NCI-H2171 treated with DMSO at 0.1 percent for 48 hours (cell line): ENCODE measurements around the gene SIK2.
"Not testable (repeated sequence)": the region's sequence is repeated elsewhere in the genome, so short reads cannot be mapped to it uniquely, and the experiment has no call there.

Experiments used
- DNase-seq: peaks from one replicate; lab custom pipeline; 2025; lab: John Stamatoyannopoulos, UW

The SIK2 gene

GRCh38 chr11:111624608-111625007 is 22.4 kb downstream of the SIK2 start:
- no peak for DNase-seq

GRCh38 chr11:111627591-111627990 is 25.3 kb downstream of the SIK2 start:
- no peak for DNase-seq

GRCh38 chr11:111629499-111629898 is 27.2 kb downstream of the SIK2 start:
- DNase-seq, result no peak

- DNase-seq, result no peak
Measured at GRCh38 chr11:111631024-111631665, 28.9 kb downstream of the SIK2 start.

GRCh38 chr11:111631666-111632039 is 29.4 kb downstream of the SIK2 start:
- DNase-seq, result no peak

GRCh38 chr11:111632516-111633220 is 30.4 kb downstream of the SIK2 start:
- no peak for DNase-seq

- DNase-seq, result no peak
Measured at GRCh38 chr11:111633248-111633647, 31.0 kb downstream of the SIK2 start.

GRCh38 chr11:111633756-111634362 is 31.6 kb downstream of the SIK2 start:
- peak; percentile 9 for DNase-seq

- no peak for DNase-seq
Measured at GRCh38 chr11:111634981-111635705, 32.9 kb downstream of the SIK2 start.

- DNase-seq, result peak; percentile 38
Measured at GRCh38 chr11:111635706-111636045, 33.4 kb downstream of the SIK2 start.

- no peak for DNase-seq
Measured at GRCh38 chr11:111637885-111638284, 35.6 kb downstream of the SIK2 start.

- DNase-seq, result no peak
Measured at GRCh38 chr11:111639226-111639925, 37.1 kb downstream of the SIK2 start.

GRCh38 chr11:111641339-111642015 is 39.2 kb downstream of the SIK2 start:
- no peak for DNase-seq

GRCh38 chr11:111642542-111642941 is 40.3 kb downstream of the SIK2 start:
- DNase-seq, result no peak

GRCh38 chr11:111644922-111645321 is 42.7 kb downstream of the SIK2 start:
- DNase-seq, result no peak

GRCh38 chr11:111645657-111646316 is 43.5 kb downstream of the SIK2 start:
- no peak for DNase-seq

- not testable (repeated sequence) for DNase-seq
Measured at GRCh38 chr11:111651336-111651735, 49.1 kb downstream of the SIK2 start.

GRCh38 chr11:111652184-111652583 is 49.9 kb downstream of the SIK2 start:
- DNase-seq, result no peak

- no peak for DNase-seq
Measured at GRCh38 chr11:111654601-111655000, 52.4 kb downstream of the SIK2 start.

GRCh38 chr11:111655924-111656323 is 53.7 kb downstream of the SIK2 start:
- no peak for DNase-seq

- not testable (repeated sequence) for DNase-seq
Measured at GRCh38 chr11:111657905-111658304, 55.7 kb downstream of the SIK2 start.
